ENCODE measurements around the gene TFF3. TPM values are rescaled to one million over a fixed set of nuclear protein-coding genes. Genes with fewer than 3 reads are reported as not detected.

TFF3 gene
- total RNA-seq, 2 donors from 2014 or later = not detected

DNA sequence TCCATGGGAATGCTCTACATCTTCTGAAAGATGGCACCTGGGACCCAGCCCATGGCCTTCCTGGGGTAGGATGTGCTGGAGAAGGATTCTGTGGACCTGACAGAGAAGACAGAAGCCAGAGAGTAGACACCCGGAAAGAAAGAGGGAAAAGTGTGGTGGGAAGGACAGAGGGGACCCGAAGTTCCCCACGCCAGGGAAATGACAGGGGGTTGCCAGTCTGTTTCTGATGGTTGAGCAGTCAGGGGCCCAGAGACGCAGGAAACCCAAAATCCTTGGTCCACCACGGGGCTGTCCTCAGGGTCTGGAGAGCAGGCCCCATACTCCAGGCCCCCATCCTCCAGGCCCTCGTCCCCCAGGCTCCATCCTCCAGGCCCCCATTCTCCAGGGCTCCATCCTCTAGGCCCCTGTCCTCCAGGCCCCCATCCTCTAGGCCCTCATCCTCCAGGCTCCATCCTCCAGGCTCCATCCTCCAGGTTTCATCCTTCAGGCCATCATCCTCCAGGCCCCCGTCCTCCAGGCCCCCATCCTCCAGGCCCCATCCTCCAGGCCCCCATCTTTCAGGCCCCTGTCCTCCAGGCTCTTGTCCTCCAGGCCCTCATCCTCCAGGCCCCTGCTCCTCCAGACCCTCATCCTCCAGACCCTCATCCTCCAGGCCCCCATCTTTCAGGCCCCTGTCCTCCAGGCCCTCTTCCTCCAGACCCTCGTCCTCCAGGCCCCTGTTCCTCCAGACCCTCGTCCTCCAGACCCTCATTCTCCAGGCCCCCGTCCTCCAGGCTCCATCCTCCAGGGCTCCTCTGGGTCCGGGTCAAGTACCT is 36.6 kb upstream of the TFF3 start:
- no peak for DNase-seq
- H3K27me3 Mint-ChIP-seq = no peaks in the 10 kb centered on the region

DNA sequence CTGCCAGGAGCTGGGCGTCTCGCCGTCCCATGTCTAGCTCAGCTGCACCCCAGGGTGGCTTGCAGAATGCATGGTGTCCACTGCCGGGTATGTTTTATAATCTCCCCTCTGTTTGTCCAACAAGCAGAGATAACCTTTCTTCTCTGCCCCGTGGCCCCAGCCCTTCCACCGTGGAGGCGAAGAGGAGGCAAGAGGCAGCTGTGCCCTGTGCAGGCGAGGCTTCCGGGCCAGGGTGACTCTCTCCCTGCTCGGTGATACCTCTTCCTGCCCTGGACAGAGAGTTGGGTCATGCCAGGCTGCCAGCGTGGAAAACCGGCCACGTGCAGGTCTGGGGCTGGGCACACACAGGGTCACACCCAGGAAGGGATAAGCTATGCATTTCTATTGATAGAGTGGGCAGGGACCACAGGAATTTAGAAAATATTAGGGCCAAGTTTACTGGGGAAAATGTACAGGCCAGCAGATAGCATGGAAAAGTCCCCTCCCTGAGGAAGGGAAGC is 35.8 kb upstream of the TFF3 start, which contains the start of gene TFF2:
Gene TFF2 (minus strand): TSS at position 68 of the 500 bp plus-strand sequence. CDS start 37 bp downstream, at position 31.
- no peak for ATAC-seq
- Mint-ChIP-seq H3K36me3 (ENCODE audit: low read depth) (no peaks in the 10 kb centered on the region), H3K4me3 (no peak within 1 kb of the TSS), H3K27ac (no peak within 1 kb of the TSS), H3K4me1 (no peaks in the 10 kb centered on the region), H3K27me3 (no peaks in the 10 kb centered on the region)
- DNase-seq = no peak
- no peaks in the 10 kb centered on the region for H3K9me3 ChIP-seq (ENCODE audit: control insufficient read depth, low read length, poor library complexity, severe bottlenecking)

More for the DNA sequence above, 36.6 kb upstream of the TFF3 start:
- no peak overlapping the region for H3K4me3 Mint-ChIP-seq
- no peak overlapping the region for H3K27ac Mint-ChIP-seq
- no peaks in the 10 kb centered on the region for H3K36me3 Mint-ChIP-seq (ENCODE audit: low read depth)
- no peak for ATAC-seq
- H3K4me1 Mint-ChIP-seq = no peaks in the 10 kb centered on the region
- no peaks in the 10 kb centered on the region for H3K9me3 ChIP-seq (ENCODE audit: control insufficient read depth, low read length, poor library complexity, severe bottlenecking)

DNA sequence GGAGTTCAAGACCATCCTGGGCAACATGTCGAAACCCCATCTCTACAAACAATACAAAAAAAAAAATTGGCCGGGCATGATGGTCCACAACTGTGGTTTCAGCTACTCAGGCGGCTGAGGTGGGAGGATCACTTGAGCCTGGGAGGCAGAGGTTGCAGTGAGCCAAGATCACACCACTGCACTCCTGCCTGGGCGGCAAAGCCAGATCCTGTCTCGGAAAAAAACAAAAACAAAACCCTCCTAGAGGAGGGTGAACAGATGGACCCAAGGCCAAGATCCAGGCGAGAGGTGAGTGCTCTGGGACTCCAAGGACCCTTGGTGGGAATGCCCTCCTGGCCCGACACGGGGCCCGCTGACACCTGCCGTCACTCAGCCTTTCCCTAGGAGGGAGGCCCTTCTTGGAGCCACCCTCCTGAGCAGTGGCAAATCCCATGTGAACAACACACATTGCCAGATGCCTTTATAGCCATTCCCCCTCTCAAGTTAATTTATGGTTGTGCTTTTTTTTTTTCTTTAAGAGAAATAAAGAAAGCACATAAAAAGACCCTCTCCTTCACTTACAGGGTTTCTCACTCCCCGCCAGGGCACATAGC is 35.2 kb upstream of the TFF3 start:
- Mint-ChIP-seq H3K27ac (no peak overlapping the region), H3K4me1 (no peaks in the 10 kb centered on the region), H3K4me3 (no peak overlapping the region), H3K27me3 (no peaks in the 10 kb centered on the region), H3K36me3 (ENCODE audit: low read depth) (no peaks in the 10 kb centered on the region)
- no peaks in the 10 kb centered on the region for H3K9me3 ChIP-seq (ENCODE audit: control insufficient read depth, low read length, poor library complexity, severe bottlenecking)
- no peak for ATAC-seq
- no peak for DNase-seq

DNA sequence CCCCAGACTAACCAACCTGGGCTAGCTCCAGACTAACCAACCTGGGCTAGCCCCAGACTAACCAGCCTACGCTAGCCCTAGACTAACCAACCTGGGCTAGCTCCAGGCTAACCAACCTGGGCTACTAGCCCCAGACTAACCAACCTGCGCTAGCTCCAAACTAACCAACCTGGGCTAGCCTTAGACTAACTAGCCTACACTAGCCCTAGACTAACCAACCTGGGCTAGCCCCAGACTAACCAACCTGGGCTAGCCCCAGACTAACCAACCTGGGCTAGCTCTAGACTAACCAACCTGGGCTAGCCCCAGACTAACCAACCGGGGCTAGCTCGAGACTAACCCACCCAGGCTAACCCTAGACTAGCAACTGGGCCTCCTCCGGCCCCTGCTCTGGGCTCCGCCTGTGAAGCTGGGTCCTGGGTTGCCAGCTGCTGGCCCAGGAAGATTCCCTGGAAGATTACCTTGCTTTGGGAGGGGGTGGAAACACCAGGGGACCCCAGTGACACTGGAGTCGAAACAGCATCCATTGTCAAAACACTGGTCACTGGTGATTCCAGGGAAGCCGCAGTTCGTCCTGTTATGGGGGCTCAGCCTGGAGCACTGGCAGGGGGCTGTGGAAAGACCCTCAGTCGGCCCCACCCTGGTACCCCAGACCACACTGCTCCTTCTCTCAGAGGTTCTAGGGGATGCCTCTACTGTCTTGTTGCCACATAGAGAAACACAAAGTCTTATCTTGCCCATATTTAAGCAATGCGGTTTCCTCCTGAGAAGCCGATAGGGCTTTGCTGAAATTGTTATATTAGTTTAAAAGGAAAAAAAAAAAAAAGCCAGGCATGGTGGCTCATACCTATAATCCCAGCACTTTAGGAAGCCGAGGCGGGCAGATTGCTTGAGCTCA is 34.5 kb upstream of the TFF3 start:
- Mint-ChIP-seq H3K27me3 (no peaks in the 10 kb centered on the region), H3K4me1 (no peaks in the 10 kb centered on the region), H3K4me3 (no peak overlapping the region), H3K27ac (no peak overlapping the region), H3K36me3 (ENCODE audit: low read depth) (no peaks in the 10 kb centered on the region)
- H3K9me3 ChIP-seq (ENCODE audit: control insufficient read depth, low read length, poor library complexity, severe bottlenecking) = no peaks in the 10 kb centered on the region
- no peak for ATAC-seq
- no peak for DNase-seq

DNA sequence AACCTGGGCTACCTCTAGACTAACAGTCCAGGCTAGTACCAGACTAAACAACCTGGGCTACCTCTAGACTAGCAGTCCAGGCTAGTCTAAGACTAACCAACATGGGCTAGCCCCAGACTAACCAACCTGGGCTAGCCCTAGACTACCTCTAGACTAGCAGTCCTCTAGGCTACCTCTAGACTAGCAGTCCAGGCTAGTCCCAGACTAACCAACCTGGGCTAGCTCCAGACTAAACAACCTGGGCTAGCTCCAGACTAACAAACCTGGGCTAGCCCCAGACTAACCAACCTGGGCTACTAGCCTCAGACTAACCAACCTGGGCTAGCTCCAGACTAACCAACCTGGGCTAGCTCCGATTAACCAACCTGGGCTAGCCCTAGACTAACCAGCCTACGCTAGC is 33.6 kb upstream of the TFF3 start:
- no peaks in the 10 kb centered on the region for H3K27me3 Mint-ChIP-seq
- H3K27ac Mint-ChIP-seq = no peak overlapping the region
- no peak for ATAC-seq

DNA sequence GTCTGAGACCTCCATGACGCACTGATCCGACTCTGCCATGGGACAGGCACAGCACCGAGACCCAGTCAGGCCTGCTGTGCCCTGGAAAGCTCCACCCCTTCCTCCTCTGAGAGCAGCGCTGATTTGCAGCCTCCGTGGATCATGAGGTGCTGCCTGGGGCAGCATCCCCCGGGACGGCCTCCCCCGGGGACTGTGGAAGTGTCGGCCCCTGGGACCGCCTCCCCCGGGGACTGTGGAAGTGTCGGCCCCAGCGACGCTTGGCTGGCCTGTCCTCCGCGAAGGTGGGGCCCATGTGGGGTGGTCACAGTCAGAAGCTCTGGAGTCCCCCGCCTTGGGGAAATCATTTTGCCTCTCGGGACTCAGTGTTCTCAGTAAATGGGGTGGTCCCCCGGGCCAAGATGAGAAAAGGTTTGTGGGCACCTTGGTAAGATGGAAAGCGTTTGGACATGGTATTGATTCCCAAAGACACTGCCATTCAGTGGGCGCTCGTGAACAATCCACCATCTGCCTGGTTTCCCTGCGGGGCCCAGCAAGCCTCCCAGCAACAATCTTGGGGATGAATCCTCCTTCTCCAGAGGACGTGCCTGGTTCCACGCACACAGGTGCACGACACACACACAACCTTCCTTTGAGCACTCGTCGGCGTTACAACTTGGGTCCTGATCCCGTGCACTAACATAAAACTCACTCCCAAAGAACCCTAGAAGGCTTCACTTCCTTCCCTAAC is 32.6 kb upstream of the TFF3 start:
- ATAC-seq (no peak), DNase-seq (no peak)
- no peaks in the 10 kb centered on the region for H3K27me3 Mint-ChIP-seq
- H3K27ac Mint-ChIP-seq = no peak overlapping the region
- H3K4me3 Mint-ChIP-seq = no peak overlapping the region
- H3K9me3 ChIP-seq (ENCODE audit: control insufficient read depth, low read length, poor library complexity, severe bottlenecking) = no peaks in the 10 kb centered on the region
- no peaks in the 10 kb centered on the region for H3K4me1 Mint-ChIP-seq
- H3K36me3 Mint-ChIP-seq (ENCODE audit: low read depth) = no peaks in the 10 kb centered on the region

More for the DNA sequence above, 33.6 kb upstream of the TFF3 start:
- no peaks in the 10 kb centered on the region for H3K9me3 ChIP-seq (ENCODE audit: control insufficient read depth, low read length, poor library complexity, severe bottlenecking)
- DNase-seq = no peak
- Mint-ChIP-seq H3K4me1 (no peaks in the 10 kb centered on the region), H3K4me3 (no peak overlapping the region), H3K36me3 (ENCODE audit: low read depth) (no peaks in the 10 kb centered on the region)

DNA sequence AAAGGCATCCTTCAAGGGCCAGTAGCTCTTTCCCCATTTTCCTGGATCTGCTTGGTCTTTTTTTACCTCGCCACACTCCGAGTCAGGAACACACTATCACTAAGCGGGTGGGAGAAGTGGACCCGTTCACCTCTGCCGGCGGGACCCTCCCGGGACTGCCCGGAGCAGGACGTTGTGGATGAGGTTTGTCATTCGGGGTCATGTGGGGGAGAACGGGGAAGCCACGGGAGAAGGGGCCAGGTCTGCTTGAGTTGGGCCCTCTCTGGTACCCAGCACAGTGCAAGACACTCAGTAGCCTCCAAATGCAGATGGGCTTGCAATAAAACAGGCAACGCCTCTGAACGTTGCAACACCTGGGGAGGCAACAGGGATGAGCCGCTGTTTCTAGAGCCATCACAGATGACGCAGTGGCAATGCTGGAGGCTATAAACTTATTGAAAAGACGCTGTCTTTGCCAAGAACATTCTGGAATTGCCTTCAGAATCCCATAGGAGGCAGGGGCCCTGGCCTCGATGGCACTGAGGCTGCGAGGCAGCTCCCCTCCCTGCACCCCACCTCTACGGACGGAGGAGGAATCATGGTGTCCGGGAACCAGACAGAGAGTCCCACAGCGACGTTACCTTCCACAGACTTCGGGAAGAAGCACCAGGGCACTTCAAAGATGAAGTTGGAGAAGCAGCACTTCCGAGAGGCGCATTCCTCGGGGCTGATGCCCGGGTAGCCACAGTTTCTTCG is 31.8 kb upstream of the TFF3 start:
- Mint-ChIP-seq H3K27ac (no peak overlapping the region), H3K4me3 (no peak overlapping the region), H3K36me3 (ENCODE audit: low read depth) (no peaks in the 10 kb centered on the region), H3K27me3 (no peaks in the 10 kb centered on the region), H3K4me1 (no peaks in the 10 kb centered on the region)
- DNase-seq = no peak
- ATAC-seq = no peak
- H3K9me3 ChIP-seq (ENCODE audit: control insufficient read depth, low read length, poor library complexity, severe bottlenecking) = no peaks in the 10 kb centered on the region

DNA sequence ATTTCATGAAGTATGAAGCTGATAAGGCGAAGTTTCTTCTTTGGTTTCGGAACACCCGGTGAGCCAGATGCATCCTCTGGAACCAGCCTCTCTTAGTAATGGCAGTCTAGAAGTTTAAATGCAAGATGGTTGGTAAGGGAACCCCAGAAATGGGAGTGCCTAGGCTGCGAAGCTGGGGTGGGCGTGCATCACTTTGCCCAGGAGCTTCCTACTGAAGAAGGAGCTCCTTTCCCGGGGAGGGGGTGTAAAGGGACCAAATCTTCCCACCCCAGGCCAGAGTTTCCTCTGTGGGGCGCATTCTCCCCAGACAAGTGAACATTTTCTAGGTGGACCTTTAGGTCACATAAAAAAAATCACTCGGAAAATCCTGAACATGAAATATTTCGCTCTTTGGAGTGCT is 31.2 kb upstream of the TFF3 start:
- ATAC-seq (no peak), DNase-seq (no peak)
- Mint-ChIP-seq H3K27me3 (no peaks in the 10 kb centered on the region), H3K4me1 (no peaks in the 10 kb centered on the region), H3K4me3 (no peak overlapping the region), H3K27ac (no peak overlapping the region), H3K36me3 (ENCODE audit: low read depth) (no peaks in the 10 kb centered on the region)
- H3K9me3 ChIP-seq (ENCODE audit: control insufficient read depth, low read length, poor library complexity, severe bottlenecking) = no peaks in the 10 kb centered on the region

DNA sequence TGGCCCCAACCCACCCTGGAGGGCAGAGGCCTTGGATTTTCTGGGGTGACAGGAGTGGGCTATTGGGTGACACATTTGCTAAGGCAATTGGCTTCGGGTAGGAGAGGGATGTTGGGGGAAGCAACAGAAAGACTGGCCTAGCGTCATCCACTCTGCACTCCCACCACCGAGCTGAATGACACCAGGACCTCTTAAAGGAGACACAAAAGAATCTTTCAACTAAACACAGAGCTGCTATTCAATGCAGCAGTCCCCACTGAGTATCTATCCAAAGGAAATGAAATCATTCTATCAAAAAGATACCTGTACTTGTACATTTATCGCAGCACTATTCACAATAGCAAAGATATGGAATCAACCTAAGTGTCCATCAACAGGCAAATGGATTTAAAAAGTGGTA is 29.4 kb upstream of the TFF3 start:
- no peaks in the 10 kb centered on the region for H3K9me3 ChIP-seq (ENCODE audit: control insufficient read depth, low read length, poor library complexity, severe bottlenecking)
- Mint-ChIP-seq H3K4me1 (no peaks in the 10 kb centered on the region), H3K36me3 (ENCODE audit: low read depth) (no peaks in the 10 kb centered on the region), H3K27ac (no peak overlapping the region), H3K27me3 (no peaks in the 10 kb centered on the region), H3K4me3 (no peak overlapping the region)
- DNase-seq (no peak), ATAC-seq (no peak)

DNA sequence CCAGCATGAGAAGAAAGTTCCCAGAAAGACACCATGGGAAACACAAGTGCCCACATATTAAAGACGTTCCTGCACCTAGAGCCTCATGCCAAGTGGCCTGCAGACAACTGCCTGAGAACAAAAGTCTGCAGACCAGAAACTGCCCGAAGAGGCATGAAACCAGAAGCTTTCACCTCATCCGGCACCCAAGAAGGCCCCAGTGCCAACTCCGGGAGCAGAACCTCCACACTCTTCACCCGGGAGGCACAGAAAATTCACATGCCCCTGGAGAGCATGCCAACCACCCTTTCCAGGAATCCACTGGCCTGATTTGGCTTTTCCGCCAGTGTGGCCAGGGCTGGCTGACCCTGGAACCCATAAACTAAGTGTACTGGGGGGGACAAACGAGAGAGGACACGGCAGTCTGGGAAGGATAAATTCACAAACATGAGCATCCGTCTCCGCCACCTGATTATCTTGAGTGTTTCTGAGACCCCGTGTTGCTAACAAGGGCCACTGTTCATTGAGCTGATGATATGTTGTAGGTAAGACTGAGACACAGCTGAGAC is 28.8 kb upstream of the TFF3 start:
- H3K36me3 Mint-ChIP-seq (ENCODE audit: low read depth) = no peaks in the 10 kb centered on the region
- H3K27ac Mint-ChIP-seq = no peak overlapping the region
- H3K4me1 Mint-ChIP-seq = no peaks in the 10 kb centered on the region
- DNase-seq (no peak), ATAC-seq (no peak)
- no peaks in the 10 kb centered on the region for H3K9me3 ChIP-seq (ENCODE audit: control insufficient read depth, low read length, poor library complexity, severe bottlenecking)
- no peaks in the 10 kb centered on the region for H3K27me3 Mint-ChIP-seq
- no peak overlapping the region for H3K4me3 Mint-ChIP-seq

DNA sequence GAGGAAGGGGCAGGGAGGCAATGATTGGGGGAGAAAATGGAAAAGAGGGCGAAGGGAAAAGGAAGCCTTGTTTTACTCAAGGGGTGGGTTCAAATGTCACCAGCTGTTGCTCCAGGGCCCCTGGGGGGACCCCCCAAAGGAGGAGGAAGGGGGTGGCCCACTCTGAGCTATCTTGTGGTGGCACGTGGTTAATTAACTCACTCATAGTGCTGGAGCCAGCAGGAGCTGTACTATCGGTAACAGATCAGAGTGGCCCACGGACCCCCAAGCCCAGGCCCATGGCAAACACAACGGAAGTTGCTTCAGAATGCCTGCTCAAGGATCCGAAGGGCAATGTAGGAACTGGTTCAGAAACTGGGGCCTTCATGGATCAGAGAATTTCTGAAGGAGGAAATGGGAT is 28.3 kb upstream of the TFF3 start:
- Mint-ChIP-seq H3K4me3 (no peak overlapping the region), H3K27me3 (no peaks in the 10 kb centered on the region), H3K27ac (no peak overlapping the region), H3K4me1 (no peaks in the 10 kb centered on the region), H3K36me3 (ENCODE audit: low read depth) (no peaks in the 10 kb centered on the region)
- H3K9me3 ChIP-seq (ENCODE audit: control insufficient read depth, low read length, poor library complexity, severe bottlenecking) = no peaks in the 10 kb centered on the region
- DNase-seq (no peak), ATAC-seq (no peak)

DNA sequence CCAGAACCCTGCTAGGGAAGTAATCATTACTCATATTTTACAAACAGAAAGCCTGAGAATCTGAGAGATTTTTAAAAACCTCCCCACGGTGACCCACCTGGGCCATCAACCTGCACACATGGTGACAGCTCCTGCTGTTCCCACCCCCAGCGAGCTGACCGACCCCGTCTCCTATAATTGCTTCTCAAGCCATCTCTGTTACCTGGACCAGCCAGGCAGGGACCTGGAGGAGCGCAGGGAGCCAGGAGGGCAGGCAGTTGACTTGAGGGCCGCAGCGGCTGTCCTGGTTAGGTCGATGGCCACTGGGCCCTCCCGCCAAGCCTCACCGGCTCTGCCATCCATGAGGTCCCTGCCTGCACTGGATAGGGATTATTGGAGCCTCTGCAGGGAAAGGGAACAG is 27.9 kb upstream of the TFF3 start:
- Mint-ChIP-seq H3K36me3 (ENCODE audit: low read depth) (no peaks in the 10 kb centered on the region), H3K4me3 (no peak overlapping the region), H3K27me3 (no peaks in the 10 kb centered on the region), H3K27ac (no peak overlapping the region), H3K4me1 (peaks cover 1% of the 10 kb centered on the region)
- no peak for ATAC-seq
- no peaks in the 10 kb centered on the region for H3K9me3 ChIP-seq (ENCODE audit: control insufficient read depth, low read length, poor library complexity, severe bottlenecking)
- no peak for DNase-seq
